ENCODE data around the gene TEX54. TPM values are rescaled to one million over a fixed set of nuclear protein-coding genes. Genes with fewer than 3 reads are reported as not detected.

The TEX54 gene
- polyA plus RNA-seq, 2 of the 4 experiments (the other 2 are of a cell fraction): not detected

DNA sequence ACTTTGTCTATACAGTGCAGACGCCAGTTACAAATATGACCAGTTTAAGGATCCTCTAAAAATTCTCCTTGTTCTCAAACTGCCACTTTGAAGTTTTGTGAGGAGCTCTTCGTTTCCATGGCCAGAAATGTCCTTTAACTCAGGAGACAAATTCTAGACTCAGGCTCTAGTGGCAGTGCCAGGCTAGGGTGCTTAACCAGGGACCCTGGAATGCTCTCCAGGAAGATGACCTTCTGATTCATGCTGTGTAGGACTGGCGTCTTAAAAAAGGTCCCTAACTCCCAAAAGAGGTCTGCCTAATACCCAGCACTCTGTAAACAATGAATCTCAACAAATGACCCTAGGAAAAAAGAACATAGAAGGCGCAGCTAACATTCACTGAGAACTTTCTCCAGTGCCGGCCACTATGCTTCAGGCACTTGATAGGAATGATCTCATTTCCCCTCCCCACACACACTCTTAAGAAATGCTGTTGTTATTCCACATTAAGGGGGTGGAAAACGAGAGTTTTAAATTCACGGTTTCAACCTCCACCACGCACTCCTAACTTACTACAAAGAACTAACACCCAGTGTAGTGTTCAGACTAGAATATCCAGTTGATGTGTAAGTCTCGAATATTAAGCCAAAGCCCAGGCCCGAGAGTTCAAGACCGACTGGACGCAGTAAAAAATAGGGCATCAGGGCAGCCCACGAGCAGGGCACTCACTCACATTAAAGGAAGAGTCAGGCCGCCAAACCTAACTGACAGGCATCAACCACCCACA is 28.1 kb downstream of the TEX54 start:
- Histone ChIP-seq H3K4me2 (peak overlapping the region; percentile 95), H3K4me3 (peak overlapping the region; percentile 90), H3K9me3 (no peaks in the 10 kb centered on the region), H3K4me1 (peaks cover 16% of the 10 kb centered on the region; the same call in 2 of the 3 replicates), H3K27ac (peak overlapping the region; percentile 87 to 92)
- WGBS (ENCODE audit: missing lambda C conversion rate): 9% methylated on average over 14 of the region's 14 CpGs
- ATAC-seq (peak; percentile 4 to 32; a peak in 4 of 6 replicates), DNase-seq (ENCODE audit: low read depth in 1 of 2, low spot score in 1 of 2) (no peak), FAIRE-seq (no peak)
- ChIA-PET CTCF (interaction anchor here (0.6 to 6.2 kb wide), 5 partner anchors 10 to 58 kb away, joined by 3 to 69 read pairs (median 5); partner anchors contain the start of genes TMEM179B and TMEM223), POLR2A (interaction anchor here (1.0 kb wide), 1 partner anchor 33 kb away, joined by 4 read pairs; the partner anchor contains the start of gene TAF6L)
- TF ChIP-seq POLR2A (IDR thresholded peaks at IDR 0.05; ENCODE audit: low read length): no peak
- 0 out of 2 replicates have a peak, but pooled peaks have one; percentile 35 for TF ChIP-seq HOXA7 (CRISPR knock-in tag; IDR thresholded peaks at IDR 0.05)

DNA sequence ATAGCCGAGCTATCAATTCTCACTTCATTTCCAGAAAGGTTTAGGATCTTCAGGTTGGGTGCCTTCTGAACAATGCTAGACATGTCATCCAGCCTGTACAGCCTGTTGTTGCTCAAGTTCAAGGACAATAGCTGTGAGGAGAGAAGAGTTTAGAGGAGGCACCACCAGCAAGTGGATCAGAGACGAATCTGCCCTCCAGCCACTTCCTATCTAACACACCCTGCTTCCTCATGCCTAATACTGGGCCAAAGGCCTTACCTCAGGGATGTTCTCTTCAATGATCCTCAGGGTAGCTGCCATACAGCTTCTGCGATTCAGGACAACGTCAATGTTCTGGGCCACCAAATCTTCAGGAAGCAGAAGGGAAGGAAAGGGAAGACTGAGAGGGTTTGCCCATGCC is 31.6 kb downstream of the TEX54 start:
- Histone ChIP-seq H3K4me2 (no peak overlapping the region), H3K27ac (no peak overlapping the region), H3K9me3 (no peaks in the 10 kb centered on the region), H3K4me1 (peaks cover 10% of the 10 kb centered on the region; the same call in 2 of the 3 replicates), H3K4me3 (no peak overlapping the region)
- WGBS (ENCODE audit: missing lambda C conversion rate): 91% methylated on average over 4 of the region's 4 CpGs
- no peak for FAIRE-seq
- no peak for DNase-seq (ENCODE audit: low read depth in 1 of 2, low spot score in 1 of 2)
- no peak for TF ChIP-seq RFX5 (IDR thresholded peaks at IDR 0.05)
- CTCF ChIA-PET: interaction anchor here (0.6 to 6.2 kb wide), 3 partner anchors 12 to 80 kb away, joined by 3 to 69 read pairs (median 3); partner anchors contain the start of genes SLC3A2, TMEM179B and TMEM223
- ATAC-seq: no peak
- POLR2A ChIA-PET: interaction anchor here (0.6 to 1.1 kb wide), 2 partner anchors 10 to 40 kb away, joined by 3 read pairs; no protein-coding TSS in a partner anchor

DNA sequence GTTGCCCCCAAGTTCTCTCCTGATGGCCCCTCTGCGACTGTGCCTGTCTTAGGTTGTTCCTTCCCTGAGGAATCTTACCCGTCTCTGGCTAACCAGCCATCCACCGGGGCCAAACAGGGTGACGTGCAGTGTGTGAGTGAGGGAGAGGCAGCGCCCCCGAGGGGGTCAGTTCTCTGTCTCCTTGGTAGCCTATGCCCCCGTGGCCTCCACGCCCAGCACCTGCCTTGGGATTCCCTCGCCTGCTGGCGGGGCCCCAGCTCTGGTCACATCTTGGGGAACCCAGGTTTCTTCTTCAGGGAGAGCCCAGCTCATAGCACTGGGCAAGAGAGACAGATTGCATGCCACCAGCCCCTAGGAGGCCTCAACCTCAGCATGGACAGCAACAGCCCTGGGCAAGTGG is 33.2 kb downstream of the TEX54 start:
- peaks cover 7% of the 10 kb centered on the region; the same call in 2 of the 3 replicates for H3K4me1 ChIP-seq
- POLR2A ChIA-PET: no interaction called here
- DNase-seq (ENCODE audit: low read depth in 1 of 2, low spot score in 1 of 2): no peak
- H3K4me3 ChIP-seq: no peak overlapping the region
- CTCF ChIA-PET: interaction anchor here (1.0 to 6.2 kb wide), 2 partner anchors 10 to 81 kb away, joined by 3 to 69 read pairs; partner anchors contain the start of genes SLC3A2, TMEM179B and TMEM223
- no peak overlapping the region for H3K4me2 ChIP-seq
- WGBS (ENCODE audit: missing lambda C conversion rate): 96% methylated on average over 10 of the region's 10 CpGs
- no peaks in the 10 kb centered on the region for H3K9me3 ChIP-seq
- TF ChIP-seq CHD4 (IDR thresholded peaks at IDR 0.05; ENCODE audit: borderline replicate concordance) (no peak), KDM1A (IDR thresholded peaks at IDR 0.05; ENCODE audit: low read depth) (no peak), ZC3H11A (IDR thresholded peaks at IDR 0.05) (no peak)
- TF ChIP-seq, protein P1, sequence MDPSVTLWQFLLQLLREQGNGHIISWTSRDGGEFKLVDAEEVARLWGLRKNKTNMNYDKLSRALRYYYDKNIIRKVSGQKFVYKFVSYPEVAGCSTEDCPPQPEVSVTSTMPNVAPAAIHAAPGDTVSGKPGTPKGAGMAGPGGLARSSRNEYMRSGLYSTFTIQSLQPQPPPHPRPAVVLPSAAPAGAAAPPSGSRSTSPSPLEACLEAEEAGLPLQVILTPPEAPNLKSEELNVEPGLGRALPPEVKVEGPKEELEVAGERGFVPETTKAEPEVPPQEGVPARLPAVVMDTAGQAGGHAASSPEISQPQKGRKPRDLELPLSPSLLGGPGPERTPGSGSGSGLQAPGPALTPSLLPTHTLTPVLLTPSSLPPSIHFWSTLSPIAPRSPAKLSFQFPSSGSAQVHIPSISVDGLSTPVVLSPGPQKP (IDR thresholded peaks at IDR 0.05; ENCODE audit: low read depth, low read length): no peak
- TF ChIP-seq, protein P2, sequence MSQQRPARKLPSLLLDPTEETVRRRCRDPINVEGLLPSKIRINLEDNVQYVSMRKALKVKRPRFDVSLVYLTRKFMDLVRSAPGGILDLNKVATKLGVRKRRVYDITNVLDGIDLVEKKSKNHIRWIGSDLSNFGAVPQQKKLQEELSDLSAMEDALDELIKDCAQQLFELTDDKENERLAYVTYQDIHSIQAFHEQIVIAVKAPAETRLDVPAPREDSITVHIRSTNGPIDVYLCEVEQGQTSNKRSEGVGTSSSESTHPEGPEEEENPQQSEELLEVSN (IDR thresholded peaks at IDR 0.05; ENCODE audit: borderline replicate concordance, low read depth): no peak
- ATAC-seq: peak; percentile 6 to 14; a peak in 2 of 6 replicates
- no peak overlapping the region for H3K27ac ChIP-seq
- no peak for FAIRE-seq

DNA sequence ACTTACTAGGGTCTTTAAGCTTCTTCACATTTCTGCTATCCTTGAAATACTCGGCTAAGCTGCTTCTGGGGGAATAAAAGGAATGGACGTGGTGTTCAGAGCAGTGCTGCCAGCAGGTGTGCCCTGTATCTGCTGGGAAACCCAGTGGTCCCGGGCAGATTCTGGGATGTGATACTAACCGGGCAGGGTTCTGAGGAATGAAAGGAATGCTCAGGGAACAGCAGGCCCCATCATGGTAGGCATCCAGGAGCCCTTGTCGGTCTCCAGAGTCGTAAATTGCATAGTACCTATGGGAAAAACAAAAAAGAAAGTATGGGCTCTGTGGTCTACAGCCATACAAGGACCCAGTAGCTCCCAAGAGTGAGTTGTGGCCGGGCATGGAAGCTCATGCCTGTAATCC is 36.4 kb downstream of the TEX54 start:
- CTCF ChIA-PET: interaction anchor here (0.6 to 4.7 kb wide), 3 partner anchors 10 to 67 kb away, joined by 3 to 49 read pairs (median 3); partner anchors contain the start of gene TMEM179B

More for the DNA sequence above, 36.4 kb downstream of the TEX54 start:
- POLR2A ChIA-PET: interaction anchor here (0.8 to 1.4 kb wide), 3 partner anchors 10 to 45 kb away, joined by 4 to 5 read pairs (median 5); no protein-coding TSS in a partner anchor
- Histone ChIP-seq H3K4me2 (no peak overlapping the region), H3K9me3 (no peaks in the 10 kb centered on the region), H3K4me1 (peaks cover 7% of the 10 kb centered on the region; the same call in 2 of the 3 replicates), H3K27ac (no peak overlapping the region), H3K4me3 (no peak overlapping the region)
- FAIRE-seq (no peak), DNase-seq (ENCODE audit: low read depth in 1 of 2, low spot score in 1 of 2) (no peak), ATAC-seq (no peak)
- TF ChIP-seq, protein P3, sequence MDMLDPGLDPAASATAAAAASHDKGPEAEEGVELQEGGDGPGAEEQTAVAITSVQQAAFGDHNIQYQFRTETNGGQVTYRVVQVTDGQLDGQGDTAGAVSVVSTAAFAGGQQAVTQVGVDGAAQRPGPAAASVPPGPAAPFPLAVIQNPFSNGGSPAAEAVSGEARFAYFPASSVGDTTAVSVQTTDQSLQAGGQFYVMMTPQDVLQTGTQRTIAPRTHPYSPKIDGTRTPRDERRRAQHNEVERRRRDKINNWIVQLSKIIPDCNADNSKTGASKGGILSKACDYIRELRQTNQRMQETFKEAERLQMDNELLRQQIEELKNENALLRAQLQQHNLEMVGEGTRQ (IDR thresholded peaks at IDR 0.05): no peak
- TF ChIP-seq FOSB (CRISPR knock-in tag; IDR thresholded peaks at IDR 0.05): no peak
- TF ChIP-seq, protein P1 (IDR thresholded peaks at IDR 0.05; ENCODE audit: low read depth, low read length): no peak
- TF ChIP-seq ZC3H11A (IDR thresholded peaks at IDR 0.05): no peak
- no peak for TF ChIP-seq RCOR1 (IDR thresholded peaks at IDR 0.05; ENCODE audit: low read depth, low read length)
- 89% methylated on average over 7 of the region's 7 CpGs for WGBS (ENCODE audit: missing lambda C conversion rate)
